ENCODE data around the gene KCND1. TPM values are rescaled to one million over a fixed set of nuclear protein-coding genes. Genes with fewer than 3 reads are reported as not detected.

KCND1 gene
- total and polyA plus RNA-seq, 2 of the 4 experiments (the other 2 are of a cell fraction), result 0.36 to 1.8 TPM

DNA sequence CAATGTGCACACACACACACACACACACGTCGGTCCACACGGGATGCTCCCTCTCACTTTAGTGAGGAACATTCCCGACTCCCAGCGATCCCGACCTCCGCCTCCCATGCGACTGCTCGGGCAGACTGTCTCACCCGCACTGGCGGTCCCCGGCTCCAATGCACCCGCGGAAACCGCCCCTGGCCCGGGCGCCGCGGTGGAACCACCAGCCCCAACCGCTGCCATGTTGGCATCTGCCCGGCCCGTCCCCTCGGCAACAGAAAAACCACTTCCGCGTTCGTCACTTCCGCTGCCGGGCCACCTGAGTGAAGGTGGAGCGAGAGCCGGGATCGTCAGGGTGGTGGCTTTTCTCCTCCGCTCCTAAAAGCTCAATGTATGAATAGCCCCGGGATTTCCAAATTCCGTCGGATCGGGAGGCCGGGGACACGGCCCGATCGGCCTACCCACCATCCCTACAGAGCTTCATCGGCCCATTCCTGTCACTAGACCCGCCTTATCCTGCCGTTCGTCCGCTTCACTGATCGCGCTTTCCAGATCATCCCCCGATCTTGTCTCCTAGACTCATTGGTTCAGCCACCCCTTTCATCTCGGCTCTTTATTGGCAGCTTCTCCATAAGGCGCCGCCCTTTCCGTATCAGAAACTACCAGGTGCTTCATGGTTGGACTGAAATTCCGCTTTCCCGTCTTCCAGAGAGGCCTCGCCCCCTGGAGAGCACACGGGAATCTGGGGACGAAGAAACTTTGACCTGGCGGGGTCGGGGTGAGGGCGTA, 60.0 kb downstream of the KCND1 start, which contains the start of gene SLC35A2:
Gene SLC35A2 (minus strand): TSS at position 235 of the 771 bp plus-strand sequence. CDS start 10 bp downstream, at position 225.
- dilution Hi-C loops (cut with HindIII; ENCODE audit: low sequenced_read_pairs, unreplicated experiment) (no loop called here), in situ Hi-C loops (cut with MboI; ENCODE audit: low sequenced_read_pairs) (no loop called here), intact Hi-C loops (cut with micrococcal nuclease) (no loop called here)

More for the DNA sequence above, 60.0 kb downstream of the KCND1 start, which contains the start of gene SLC35A2:
- ATAC-seq (ENCODE audit: low read depth) (peak; percentile 87), DNase-seq (peak; percentile 64)
- 0 out of 3 replicates have a peak within 1 kb of the TSS, but pooled peaks have one; percentile 11 for H2BK15ac ChIP-seq (ENCODE audit: low read depth, low read length)
- ChIA-PET POLR2A (ENCODE audit: unreplicated experiment) (interaction anchor here (0.5 kb wide), 1 partner anchor 14 kb away, joined by 3 read pairs; the partner anchor contains the start of genes PQBP1 and TIMM17B), CTCF (no interaction called here)
- peak within 1 kb of the TSS; percentile 34 for H3K18ac ChIP-seq (ENCODE audit: low read depth, low read length)
- H4K20me1 ChIP-seq (ENCODE audit: insufficient read depth, low read length), result no peaks in the 10 kb centered on the region
- peak within 1 kb of the TSS; percentile 78 for H2BK5ac ChIP-seq (ENCODE audit: low read depth, low read length, poor library complexity, severe bottlenecking)
- peak within 1 kb of the TSS; percentile 64 for H3K56ac ChIP-seq (ENCODE audit: extremely low read depth, insufficient read depth, low read length)
- H3K4me3 ChIP-seq (ENCODE audit: insufficient read depth, low read depth, low read length), result peak within 1 kb of the TSS; percentile 98
- H3K79me1 ChIP-seq (ENCODE audit: low read depth in 1 of 2, low read length in 2 of 2), result peaks cover 13 to 26% of the 10 kb centered on the region in 2 experiments
- no TSS peak for BruUV-seq (replicated peaks)
- H3K9me1 ChIP-seq (ENCODE audit: insufficient read depth, low read length), result peaks cover 3% of the 10 kb centered on the region; the same call in 1 of the 2 replicates
- no peak within 1 kb of the TSS for H2BK20ac ChIP-seq (ENCODE audit: low read depth, low read length)
- peak within 1 kb of the TSS; percentile 97 for H2AK9ac ChIP-seq (replicated peaks; ENCODE audit: low read depth, low read length, poor library complexity)
- H3K36me3 ChIP-seq (ENCODE audit: control insufficient read depth, insufficient read depth, low read length), result peaks cover 6% of the 10 kb centered on the region; the same call in 1 of the 2 replicates
- WGBS, 2 experiments (ENCODE audit: extremely low coverage in 2 of 2, insufficient read length in 1 of 2), result 35% methylated on average over 25 of the region's 60 CpGs; no CpG with 5 or more reads in 1 of the 2 experiments
- peak within 1 kb of the TSS; percentile 92 for H2AFZ ChIP-seq (replicated peaks; ENCODE audit: low read length, poor library complexity)
- peak within 1 kb of the TSS; percentile 96 for H3K14ac ChIP-seq (replicated peaks; ENCODE audit: low read depth, low read length)
- H4K8ac ChIP-seq (ENCODE audit: low read depth in 2 of 2, low read length in 2 of 2), result peak within 1 kb of the TSS; percentile 92
- peak within 1 kb of the TSS; percentile 96; the same call in 1 of the 2 replicates for H2AK5ac ChIP-seq (ENCODE audit: low read depth, low read length)
- H4K5ac ChIP-seq (ENCODE audit: low read depth, low read length), result peak within 1 kb of the TSS; percentile 92
- H4K91ac ChIP-seq (ENCODE audit: insufficient read depth, low read depth, low read length), result peak within 1 kb of the TSS; percentile 85
- H3K27ac ChIP-seq (ENCODE audit: insufficient read depth, low read length), result peak within 1 kb of the TSS; percentile 81
- H3K4me2 ChIP-seq (ENCODE audit: low read depth, low read length), result peak within 1 kb of the TSS; percentile 95
- TF ChIP-seq NFE2L2 (IDR thresholded peaks at IDR 0.05; ENCODE audit: low read depth, low read length) (no peak), MXI1 (IDR thresholded peaks at IDR 0.05; ENCODE audit: borderline replicate concordance, low read depth, low read length) (peak; percentile 53; the same call in 1 of the 2 replicates), POLR2A (IDR thresholded peaks at IDR 0.05; ENCODE audit: low read depth, low read length) (peak; percentile 81; the same call in 1 of the 2 replicates), MAZ (IDR thresholded peaks at IDR 0.05; ENCODE audit: borderline replicate concordance, low read depth, low read length) (no peak)
- peak within 1 kb of the TSS; percentile 94 for H3K9ac ChIP-seq (ENCODE audit: low read depth, low read length)
- no peaks in the 10 kb centered on the region for H3K9me3 ChIP-seq (ENCODE audit: control insufficient read depth, insufficient read depth, low read length)
- peak within 1 kb of the TSS; percentile 88 for H3K4ac ChIP-seq (ENCODE audit: low read depth, low read length)
- H2BK120ac ChIP-seq (ENCODE audit: low read depth, low read length), result peak within 1 kb of the TSS; percentile 42; the same call in 1 of the 2 replicates
- no peaks in the 10 kb centered on the region for H3K27me3 ChIP-seq (ENCODE audit: control insufficient read depth, insufficient read depth, low read length)
- H3K4me1 ChIP-seq (ENCODE audit: control insufficient read depth, insufficient read depth, low read length), result peaks cover 3% of the 10 kb centered on the region; the same call in 1 of the 2 replicates
- peak within 1 kb of the TSS; percentile 99 for H3K23ac ChIP-seq (ENCODE audit: low read depth, low read length)

Small RNAs within 50 kb of the gene (microRNA-seq; reads per million reads assigned to microRNA genes)
- gene RNU6-722P (ENCODE audit: insufficient read depth, insufficient read length), result not detected

Small RNAs within 50 kb of the gene (small RNA-seq; reads per million reads assigned to genes)
- gene RNU6-722P, result 0 to 18.7 (median 0.17) reads per million in 5 experiments

Other genes starting within 250 kb of the KCND1 start
- gene GLOD5, start 210.1 kb downstream of the KCND1 start, total RNA-seq (2012; rRNA removed), result not detected in 2 replicates
- gene GLOD5, start 210.1 kb downstream of the KCND1 start, polyA plus RNA-seq (2012; rRNA removed), result not detected in 2 replicates
- not detected in 2 replicates for gene GATA1, start 185.3 kb downstream of the KCND1 start, total RNA-seq (2012; rRNA removed)
- not detected in 2 replicates for gene GATA1, start 185.3 kb downstream of the KCND1 start, polyA plus RNA-seq (2012; rRNA removed)
- 14.7 and 16.8 TPM in 2 replicates for gene HDAC6, start 169.8 kb downstream of the KCND1 start, total RNA-seq (2012; rRNA removed)
- 26.3 and 27.7 TPM in 2 replicates for gene HDAC6, start 169.8 kb downstream of the KCND1 start, polyA plus RNA-seq (2012; rRNA removed)
- gene ERAS, start 145.3 kb downstream of the KCND1 start, total RNA-seq (2012; rRNA removed), result not detected in 2 replicates
- gene ERAS, start 145.3 kb downstream of the KCND1 start, polyA plus RNA-seq (2012; rRNA removed), result not detected in 2 replicates
- gene PCSK1N, start 136.2 kb downstream of the KCND1 start, total RNA-seq (2012; rRNA removed), result not detected in 2 replicates
- gene PCSK1N, start 136.2 kb downstream of the KCND1 start, polyA plus RNA-seq (2012; rRNA removed), result 0.12 and 0.24 TPM in 2 replicates
- gene TIMM17B, start 74.1 kb downstream of the KCND1 start, total RNA-seq (2012; rRNA removed), result 25.6 and 28.7 TPM in 2 replicates
- 73.6 and 91.2 TPM in 2 replicates for gene TIMM17B, start 74.1 kb downstream of the KCND1 start, polyA plus RNA-seq (2012; rRNA removed)
- 120 and 124 TPM in 2 replicates for gene PQBP1, start 73.9 kb downstream of the KCND1 start, total RNA-seq (2012; rRNA removed)
- 96.4 and 105 TPM in 2 replicates for gene PQBP1, start 73.9 kb downstream of the KCND1 start, polyA plus RNA-seq (2012; rRNA removed)
- gene SLC35A2, start 60.2 kb downstream of the KCND1 start, total RNA-seq (2012; rRNA removed), result 10.8 and 12.5 TPM in 2 replicates
- gene SLC35A2, start 60.2 kb downstream of the KCND1 start, polyA plus RNA-seq (2012; rRNA removed), result 48.3 and 53.0 TPM in 2 replicates
- gene PIM2, start 52.8 kb downstream of the KCND1 start, total RNA-seq (2012; rRNA removed), result 6.9 and 7.3 TPM in 2 replicates
- 8.1 and 9.4 TPM in 2 replicates for gene PIM2, start 52.8 kb downstream of the KCND1 start, polyA plus RNA-seq (2012; rRNA removed)
- 30.6 and 31.7 TPM in 2 replicates for gene OTUD5, start 14.2 kb downstream of the KCND1 start, total RNA-seq (2012; rRNA removed)
- gene OTUD5, start 14.2 kb downstream of the KCND1 start, polyA plus RNA-seq (2012; rRNA removed), result 48.3 and 50.4 TPM in 2 replicates
- gene GRIPAP1, start 30.4 kb upstream of the KCND1 start, total RNA-seq (2012; rRNA removed), result 17.9 and 20.8 TPM in 2 replicates
- gene GRIPAP1, start 30.4 kb upstream of the KCND1 start, polyA plus RNA-seq (2012; rRNA removed), result 21.4 and 25.0 TPM in 2 replicates
- gene TFE3, start 71.5 kb upstream of the KCND1 start, total RNA-seq (2012; rRNA removed), result 23.9 and 24.4 TPM in 2 replicates
- 40.5 and 43.6 TPM in 2 replicates for gene TFE3, start 71.5 kb upstream of the KCND1 start, polyA plus RNA-seq (2012; rRNA removed)
- gene CCDC120, start 87.2 kb upstream of the KCND1 start, total RNA-seq (2012; rRNA removed), result under 0.01 and 0.18 TPM in 2 replicates
- 2.0 and 2.2 TPM in 2 replicates for gene CCDC120, start 87.2 kb upstream of the KCND1 start, polyA plus RNA-seq (2012; rRNA removed)
- 3.8 and 5.0 TPM in 2 replicates for gene PRAF2, start 102.2 kb upstream of the KCND1 start, total RNA-seq (2012; rRNA removed)
- 65.5 and 71.1 TPM in 2 replicates for gene PRAF2, start 102.2 kb upstream of the KCND1 start, polyA plus RNA-seq (2012; rRNA removed)
- 25.3 and 40.7 TPM in 2 replicates for gene WDR45, start 108.0 kb upstream of the KCND1 start, total RNA-seq (2012; rRNA removed)
- 67.4 and 71.5 TPM in 2 replicates for gene WDR45, start 108.0 kb upstream of the KCND1 start, polyA plus RNA-seq (2012; rRNA removed)
- 17.5 and 19.7 TPM in 2 replicates for gene GPKOW, start 151.9 kb upstream of the KCND1 start, total RNA-seq (2012; rRNA removed)
- gene GPKOW, start 151.9 kb upstream of the KCND1 start, polyA plus RNA-seq (2012; rRNA removed), result 23.7 and 25.7 TPM in 2 replicates
- gene MAGIX, start 190.9 kb upstream of the KCND1 start, total RNA-seq (2012; rRNA removed), result 0.56 and 0.72 TPM in 2 replicates
- gene MAGIX, start 190.9 kb upstream of the KCND1 start, polyA plus RNA-seq (2012; rRNA removed), result 1.0 and 1.1 TPM in 2 replicates
- gene PLP2, start 200.1 kb upstream of the KCND1 start, total RNA-seq (2012; rRNA removed), result 22.6 and 29.2 TPM in 2 replicates
- 149 and 156 TPM in 2 replicates for gene PLP2, start 200.1 kb upstream of the KCND1 start, polyA plus RNA-seq (2012; rRNA removed)
- gene PRICKLE3, start 214.5 kb upstream of the KCND1 start, total RNA-seq (2012; rRNA removed), result 3.1 and 3.4 TPM in 2 replicates
- gene PRICKLE3, start 214.5 kb upstream of the KCND1 start, polyA plus RNA-seq (2012; rRNA removed), result 6.4 and 6.8 TPM in 2 replicates
- under 0.01 TPM in 1 of 2 replicates, not detected in the other for gene SYP, start 228.3 kb upstream of the KCND1 start, total RNA-seq (2012; rRNA removed)
- gene SYP, start 228.3 kb upstream of the KCND1 start, polyA plus RNA-seq (2012; rRNA removed), result 0.05 and 0.06 TPM in 2 replicates

Data from IMR-90 (cell line).